Neural cell (in vitro differentiated cells): ENCODE measurements around the gene NCK2. TPM values are rescaled to one million over a fixed set of nuclear protein-coding genes. Genes with fewer than 3 reads are reported as not detected.

Experiments
- H2AFZ ChIP-seq: fragments of 200-600, 300-800 bp; sonication (generic), shearing (Covaris generic); 2 replicates; pipeline ENCODE4 v1.6.0; 2014; ENCODE audit warnings: low read depth, mild to moderate bottlenecking, antibody characterized with exemption, low read length, moderate library complexity
- H3F3A ChIP-seq: fragments of 200-600 bp; shearing (Covaris generic); 2 replicates; pipeline ENCODE4 v1.6.1; 2016; ENCODE audit warnings: mild to moderate bottlenecking, moderate library complexity, mixed read lengths, antibody characterized with exemption, low read length; ENCODE audit not compliant: insufficient read depth, poor library complexity, severe bottlenecking
- H3K27ac ChIP-seq: fragments of 200-600, 300-800 bp; sonication (generic), shearing (Covaris generic); 2 replicates; pipeline ENCODE4 v1.5.1; 2014; ENCODE audit warnings: mild to moderate bottlenecking, low read length, moderate library complexity
- H3K27me3 ChIP-seq: fragments of 300-800, 200-600 bp; sonication (generic), shearing (Covaris generic); 2 replicates; pipeline ENCODE4 v1.6.0; 2014; ENCODE audit warnings: mild to moderate bottlenecking, low read depth, low read length, moderate library complexity; ENCODE audit not compliant: insufficient read depth
- H3K36me3 ChIP-seq: fragments of 300-800, 200-600 bp; sonication (generic), shearing (Covaris generic); 2 replicates; pipeline ENCODE4 v1.5.1; 2014; ENCODE audit warnings: mild to moderate bottlenecking, antibody characterized with exemption, low read length, moderate library complexity; ENCODE audit not compliant: insufficient read depth
- H3K4me2 ChIP-seq: fragments of 300-800, 200-600 bp; sonication (generic), shearing (Covaris generic); 2 replicates; pipeline ENCODE4 v1.6.0; 2014; ENCODE audit warnings: mild to moderate bottlenecking, low read length
- H3K4me3 ChIP-seq: fragments of 300-800, 200-600 bp; sonication (generic), shearing (Covaris generic); 2 replicates; pipeline ENCODE4 v1.5.1; 2014; ENCODE audit warnings: mild to moderate bottlenecking, low read length, moderate library complexity
- H3K79me2 ChIP-seq: fragments of 200-600 bp; shearing (Covaris generic); replicated peaks from 2 replicates; pipeline ENCODE4 v1.6.0; 2014; ENCODE audit warnings: mild to moderate bottlenecking, low read length, moderate library complexity; ENCODE audit not compliant: insufficient read depth
- H3K9ac ChIP-seq: fragments of 300-800, 200-600 bp; sonication (generic), shearing (Covaris generic); 2 replicates; pipeline ENCODE4 v1.6.1; 2016; ENCODE audit warnings: mild to moderate bottlenecking, low read length, mixed read lengths
- H3K9me2 ChIP-seq: fragments of 200-600 bp; shearing (Covaris generic); 2 replicates; pipeline ENCODE4 v1.6.1; 2016; ENCODE audit warnings: mild to moderate bottlenecking, low read length, mixed read lengths; ENCODE audit not compliant: insufficient read depth
- H3K9me3 ChIP-seq: fragments of 200-600, 300-800 bp; sonication (generic), shearing (Covaris generic); 2 replicates; pipeline ENCODE4 v1.6.1; 2016; ENCODE audit warnings: mild to moderate bottlenecking, mixed run types, low read length, moderate library complexity, mixed read lengths
- H4K20me1 ChIP-seq: fragments of 200-600 bp; shearing (Covaris generic); 2 replicates; pipeline ENCODE4 v1.6.1; 2016; ENCODE audit warnings: mild to moderate bottlenecking, mixed run types; ENCODE audit not compliant: insufficient read depth
- EP300 ChIP-seq: fragments of 450-650 bp; conservative IDR thresholded peaks from 2 replicates; pipeline ENCODE4 v1.6.1; 2014; ENCODE audit warnings: antibody characterized with exemption, mild to moderate bottlenecking, moderate library complexity; ENCODE audit not compliant: poor library complexity, severe bottlenecking
- MXI1 ChIP-seq: fragments of 450-650 bp; conservative IDR thresholded peaks from 2 replicates; pipeline ENCODE4 v1.6.1; 2014; ENCODE audit warnings: antibody characterized with exemption, mild to moderate bottlenecking; ENCODE audit not compliant: poor library complexity, severe bottlenecking
- POLR2AphosphoS5 ChIP-seq: IDR thresholded peaks from 2 replicates; pipeline ENCODE4 v1.6.1; 2012
- RAD21 ChIP-seq: fragments of 450-650 bp; conservative IDR thresholded peaks from 2 replicates; pipeline ENCODE4 v1.6.1; 2014; ENCODE audit warnings: antibody characterized with exemption, mild to moderate bottlenecking, moderate library complexity
- REST ChIP-seq: IDR thresholded peaks from 2 replicates; pipeline ENCODE4 v1.6.1; 2012; ENCODE audit warnings: borderline replicate concordance
- SMC3 ChIP-seq: fragments of 450-650 bp; conservative IDR thresholded peaks from 2 replicates; pipeline ENCODE4 v1.6.1; 2014; ENCODE audit warnings: antibody characterized with exemption, mild to moderate bottlenecking, moderate library complexity; ENCODE audit not compliant: poor library complexity
- TAF1 ChIP-seq: IDR thresholded peaks from 2 replicates; pipeline ENCODE4 v1.6.1; 2012; ENCODE audit warnings: low read depth
- polyA plus RNA-seq: library from polyadenylated mRNA; depleted of rRNA; stranded (reverse); fragments of >200 nt; gene quantifications from 2 replicates; pipeline ENCODE4 v1.2.3, GENCODE V29; 2014
- TF ChIP-seq, protein P1 (sequence below): fragments of 450-650 bp; IDR thresholded peaks from 2 replicates; pipeline ENCODE4 v1.5.1; 2014; ENCODE audit warnings: antibody characterized with exemption, mild to moderate bottlenecking, moderate library complexity; ENCODE audit not compliant: poor library complexity, severe bottlenecking

NCK2 gene
- polyA plus RNA-seq, 1 donor from 2014 or later, result 49.4 TPM

- H3K4me2 ChIP-seq, result no peak overlapping the region
- TF ChIP-seq TAF1 (no peak), POLR2AphosphoS5 (no peak), MXI1 (no peak), SMC3 (no peak), EP300 (no peak), REST (no peak), RAD21 (no peak)
- TF ChIP-seq, protein P1, sequence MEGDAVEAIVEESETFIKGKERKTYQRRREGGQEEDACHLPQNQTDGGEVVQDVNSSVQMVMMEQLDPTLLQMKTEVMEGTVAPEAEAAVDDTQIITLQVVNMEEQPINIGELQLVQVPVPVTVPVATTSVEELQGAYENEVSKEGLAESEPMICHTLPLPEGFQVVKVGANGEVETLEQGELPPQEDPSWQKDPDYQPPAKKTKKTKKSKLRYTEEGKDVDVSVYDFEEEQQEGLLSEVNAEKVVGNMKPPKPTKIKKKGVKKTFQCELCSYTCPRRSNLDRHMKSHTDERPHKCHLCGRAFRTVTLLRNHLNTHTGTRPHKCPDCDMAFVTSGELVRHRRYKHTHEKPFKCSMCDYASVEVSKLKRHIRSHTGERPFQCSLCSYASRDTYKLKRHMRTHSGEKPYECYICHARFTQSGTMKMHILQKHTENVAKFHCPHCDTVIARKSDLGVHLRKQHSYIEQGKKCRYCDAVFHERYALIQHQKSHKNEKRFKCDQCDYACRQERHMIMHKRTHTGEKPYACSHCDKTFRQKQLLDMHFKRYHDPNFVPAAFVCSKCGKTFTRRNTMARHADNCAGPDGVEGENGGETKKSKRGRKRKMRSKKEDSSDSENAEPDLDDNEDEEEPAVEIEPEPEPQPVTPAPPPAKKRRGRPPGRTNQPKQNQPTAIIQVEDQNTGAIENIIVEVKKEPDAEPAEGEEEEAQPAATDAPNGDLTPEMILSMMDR, result no peak
- no peak overlapping the region for H3K9ac ChIP-seq
- H3K27me3 ChIP-seq, result no peaks in the 10 kb centered on the region
- no peaks in the 10 kb centered on the region for H3K79me2 ChIP-seq
- H3K27ac ChIP-seq, result no peak overlapping the region
- no peaks in the 10 kb centered on the region for H3K9me3 ChIP-seq
- no peaks in the 10 kb centered on the region for H3K36me3 ChIP-seq
- H4K20me1 ChIP-seq, result no peaks in the 10 kb centered on the region
- H3K9me2 ChIP-seq, result no peaks in the 10 kb centered on the region
- H3K4me3 ChIP-seq, result no peak overlapping the region
- no peak overlapping the region for H2AFZ ChIP-seq
- no peaks in the 10 kb centered on the region for H3F3A ChIP-seq
These were observed 30.6 kb upstream of the NCK2 start for GRCh38 chr2:105714141-105714540.

- Histone ChIP-seq H3K79me2 (no peaks in the 10 kb centered on the region), H3K4me3 (no peak overlapping the region), H3K27ac (no peak overlapping the region), H4K20me1 (no peaks in the 10 kb centered on the region), H3K9me2 (no peaks in the 10 kb centered on the region), H3K9ac (no peak overlapping the region), H3K36me3 (no peaks in the 10 kb centered on the region), H3K4me2 (no peak overlapping the region), H2AFZ (no peak overlapping the region), H3K9me3 (no peaks in the 10 kb centered on the region), H3F3A (no peaks in the 10 kb centered on the region), H3K27me3 (no peaks in the 10 kb centered on the region)
- TF ChIP-seq RAD21, result no peak
- no peak for TF ChIP-seq EP300
- no peak for TF ChIP-seq REST
These were observed 25.7 kb upstream of the NCK2 start for GRCh38 chr2:105718846-105719481.
